Calu3 (cell line): ENCODE results near the gene PHETA1. TPM values are rescaled to one million over a fixed set of nuclear protein-coding genes. Genes with fewer than 3 reads are reported as not detected.

Source experiments
- BruUV-seq: library from RNA; stranded (reverse); fragments of 400-500 nt; replicated peaks from 2 replicates; lab custom pipeline; 2021; lab: Mats Ljungman, UMichigan
- CTCF ChIA-PET: fragments of 300-600 bp; sonication (Branson Sonifier 250); formaldehyde crosslinking; loops from one replicate; lab custom pipeline; 2022; ENCODE audit warnings: antibody characterized with exemption; lab: Charles Lee
- DNase-seq: peaks from one replicate; pipeline ENCODE4 v3.0.0; 2022
- H3K27ac Mint-ChIP-seq: one replicate; pipeline ENCODE4 v1.8.0; 2022; ENCODE audit warnings: mixed read lengths; ENCODE audit not compliant: unreplicated experiment
- H3K27me3 Mint-ChIP-seq: one replicate; pipeline ENCODE4 v1.8.0; 2022; ENCODE audit warnings: mixed read lengths; ENCODE audit not compliant: unreplicated experiment
- H3K36me3 Mint-ChIP-seq: one replicate; pipeline ENCODE4 v1.8.0; 2022; ENCODE audit warnings: mild to moderate bottlenecking, moderate library complexity, mixed read lengths; ENCODE audit not compliant: insufficient read depth, unreplicated experiment
- H3K4me1 Mint-ChIP-seq: one replicate; pipeline ENCODE4 v1.8.0; 2022; ENCODE audit warnings: mild to moderate bottlenecking, low read depth, mixed read lengths; ENCODE audit not compliant: unreplicated experiment
- H3K4me3 Mint-ChIP-seq: one replicate; pipeline ENCODE4 v1.8.0; 2022; ENCODE audit warnings: mild to moderate bottlenecking, low read depth, moderate library complexity, mixed read lengths; ENCODE audit not compliant: unreplicated experiment
- H3K9me3 Mint-ChIP-seq: one replicate; pipeline ENCODE4 v1.8.0; 2022; ENCODE audit warnings: low read depth, mixed read lengths; ENCODE audit not compliant: unreplicated experiment
- CTCF ChIP-seq: fragments of 200-600 bp; IDR thresholded peaks from one replicate; pipeline ENCODE4 v1.8.0; 2022; ENCODE audit warnings: antibody characterized with exemption; ENCODE audit not compliant: unreplicated experiment
- intact Hi-C: fragments of 100-400 bp; cut with micrococcal nuclease; formaldehyde crosslinking; loops from one replicate; pipeline ENCODE4 v1.10.0; 2022; ENCODE audit not compliant: unreplicated experiment
- total RNA-seq: library from RNA; stranded (reverse); gene quantifications from 2 replicates; pipeline ENCODE4 v1.2.3, GENCODE V29; 2022

The PHETA1 gene
- total RNA-seq, 1 experiment from 2014 or later = 20.7 TPM

- intact Hi-C loops = no loop called here
- no peaks in the 10 kb centered on the region for H3K27me3 Mint-ChIP-seq
- peaks cover 45% of the 10 kb centered on the region for H3K4me1 Mint-ChIP-seq
- H3K4me3 Mint-ChIP-seq = no peak overlapping the region
- H3K36me3 Mint-ChIP-seq = peaks cover 54% of the 10 kb centered on the region
- CTCF ChIA-PET = no interaction called here
- BruUV-seq = no TSS peak
- no peak for TF ChIP-seq CTCF
- no peak for DNase-seq
- H3K9me3 Mint-ChIP-seq = no peaks in the 10 kb centered on the region
- H3K27ac Mint-ChIP-seq = no peak overlapping the region
Measured at GRCh38 chr12:111366075-111366474, 2.8 kb downstream of the PHETA1 start.

GRCh38 chr12:111363578-111363977 lies 5.3 kb downstream of the PHETA1 start:
- H3K4me3 Mint-ChIP-seq = no peak overlapping the region

DNA sequence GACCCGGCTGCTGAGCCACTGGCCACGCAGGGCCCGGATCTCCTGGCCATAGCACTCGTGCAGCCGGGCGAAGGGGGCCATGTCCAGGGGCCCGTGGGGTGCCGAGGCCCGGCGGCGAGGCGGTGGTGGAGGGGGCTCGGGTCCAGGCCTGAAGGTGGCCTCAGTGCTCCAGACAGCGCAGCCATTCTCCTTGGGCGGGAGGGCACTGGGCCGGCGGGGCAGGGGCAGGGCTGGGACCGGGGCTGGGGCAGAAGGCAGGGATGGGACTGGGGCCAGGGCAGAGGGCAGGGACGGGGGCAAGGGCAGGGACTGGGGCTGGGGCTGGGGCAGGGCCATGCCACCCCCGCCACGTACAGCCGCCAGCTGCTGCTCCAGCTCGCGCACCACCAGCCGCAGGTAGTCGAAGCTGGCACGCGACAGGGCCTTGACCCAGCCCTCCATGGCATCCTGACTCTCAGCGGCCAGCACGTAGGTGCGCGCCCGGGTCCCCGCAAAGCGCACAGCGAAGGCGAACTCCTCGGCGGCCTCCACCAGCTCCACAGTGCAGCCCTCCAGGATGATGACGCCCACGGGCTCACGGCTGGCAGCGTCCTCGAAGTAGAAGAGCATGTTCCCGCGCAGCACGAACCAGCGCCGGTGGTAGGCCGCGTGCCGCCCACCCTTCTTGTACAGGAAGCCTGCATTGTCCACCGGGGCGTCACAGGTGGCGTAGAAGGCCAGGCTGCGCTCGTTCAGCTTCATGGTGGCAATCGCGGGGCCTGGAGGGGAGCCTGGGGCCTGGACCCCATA lies 6.0 kb downstream of the PHETA1 start:
- Mint-ChIP-seq H3K4me3 (peak overlapping the region; percentile 20), H3K27me3 (peaks cover 19% of the 10 kb centered on the region), H3K9me3 (no peaks in the 10 kb centered on the region), H3K4me1 (peaks cover 58% of the 10 kb centered on the region), H3K27ac (peak overlapping the region; percentile 41), H3K36me3 (peaks cover 39% of the 10 kb centered on the region)
- no TSS peak for BruUV-seq
- TF ChIP-seq CTCF = no peak
- CTCF ChIA-PET = no interaction called here
- intact Hi-C loops = no loop called here
- no peak for DNase-seq

More at GRCh38 chr12:111363578-111363977, 5.3 kb downstream of the PHETA1 start:
- peaks cover 19% of the 10 kb centered on the region for H3K27me3 Mint-ChIP-seq
- no TSS peak for BruUV-seq
- H3K4me1 Mint-ChIP-seq = peaks cover 60% of the 10 kb centered on the region
- H3K27ac Mint-ChIP-seq = no peak overlapping the region
- CTCF ChIA-PET = no interaction called here
- peaks cover 46% of the 10 kb centered on the region for H3K36me3 Mint-ChIP-seq
- no peaks in the 10 kb centered on the region for H3K9me3 Mint-ChIP-seq
- TF ChIP-seq CTCF = no peak
- intact Hi-C loops = no loop called here
- no peak for DNase-seq

DNA sequence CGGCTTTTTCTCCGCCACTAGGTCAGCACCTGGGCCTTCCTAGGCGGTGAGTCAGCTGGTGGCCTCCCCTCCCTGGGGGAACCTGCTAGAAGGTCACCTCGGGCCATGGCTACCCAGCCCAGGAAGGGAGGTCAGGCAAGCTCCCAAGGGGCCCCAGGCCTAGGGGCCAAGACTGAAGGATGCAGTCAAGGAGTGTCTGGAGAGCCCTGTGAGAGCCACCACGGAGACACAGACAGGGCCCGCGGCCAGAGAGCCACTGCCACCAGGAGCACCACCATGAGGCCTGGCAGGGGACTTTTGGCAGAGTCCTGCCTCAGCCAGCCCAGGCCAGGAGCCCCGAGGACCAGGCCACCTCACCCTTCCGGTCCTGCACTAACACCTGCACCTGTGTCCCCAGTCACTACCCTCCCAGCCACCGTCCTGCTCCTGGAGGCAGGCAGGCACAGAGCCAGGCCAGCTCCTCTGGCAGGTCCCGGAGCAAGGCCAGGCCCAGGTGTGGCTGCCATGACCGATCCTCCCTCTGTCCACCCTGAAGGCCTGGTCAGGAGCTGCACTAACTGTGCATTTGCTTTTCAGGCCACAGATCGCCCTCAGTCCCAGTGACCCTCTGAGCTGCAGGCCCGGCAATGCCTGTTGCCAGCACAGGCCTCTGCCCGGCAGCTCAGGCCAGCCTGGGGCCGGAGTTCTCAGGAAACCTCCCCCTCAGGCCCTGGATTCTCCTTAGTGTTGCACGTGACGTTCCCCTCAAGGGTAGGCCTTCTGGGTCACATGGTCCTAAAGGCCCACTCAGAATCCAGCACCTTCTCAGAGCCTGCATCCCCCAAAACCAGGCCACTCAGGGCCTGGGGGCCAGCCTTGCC lies 6.9 kb downstream of the PHETA1 start:
- Mint-ChIP-seq H3K4me1 (peaks cover 49% of the 10 kb centered on the region), H3K4me3 (peak overlapping the region; percentile 20), H3K9me3 (no peaks in the 10 kb centered on the region), H3K27ac (peak overlapping the region; percentile 41), H3K36me3 (peaks cover 29% of the 10 kb centered on the region), H3K27me3 (peaks cover 19% of the 10 kb centered on the region)
- TF ChIP-seq CTCF = no peak
- CTCF ChIA-PET = interaction anchor here (0.5 to 0.6 kb wide), 3 partner anchors 113 to 915 kb away, joined by 3 to 5 read pairs (median 3); no protein-coding TSS in a partner anchor
- DNase-seq = peak; percentile 61
- BruUV-seq = no TSS peak
- intact Hi-C loops = no loop called here
